ENCODE measurements around the gene AUTS2. TPM values are rescaled to one million over a fixed set of nuclear protein-coding genes. Genes with fewer than 3 reads are reported as not detected.

AUTS2 gene
- total and polyA plus RNA-seq, 2 experiments from 2014 or later = 3.0 to 4.4 TPM

DNA sequence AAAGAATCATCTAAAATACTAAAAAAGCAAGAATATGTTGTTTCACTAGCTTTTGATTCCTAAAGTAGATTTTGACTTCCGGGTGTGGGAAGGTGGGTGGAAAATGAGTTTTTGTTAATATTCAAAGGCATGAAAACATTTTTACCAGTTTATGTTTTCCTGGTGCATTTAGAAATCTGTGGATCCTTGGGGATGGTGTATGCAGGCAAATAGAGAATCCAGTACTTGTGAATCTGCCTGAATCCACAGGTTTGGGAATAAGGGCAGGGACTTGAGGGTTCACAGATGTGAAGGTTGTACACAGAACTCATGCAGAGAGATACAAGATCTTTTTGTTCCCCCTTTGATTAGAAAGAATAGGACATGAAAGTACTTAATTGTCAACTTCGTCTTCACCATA is 22.4 kb downstream of the AUTS2 start:
- H3K4me3 ChIP-seq = no peak overlapping the region
- H4K20me1 ChIP-seq (ENCODE audit: insufficient read depth) = no peaks in the 10 kb centered on the region
- in situ Hi-C loops (cut with MboI) = no loop called here

DNA sequence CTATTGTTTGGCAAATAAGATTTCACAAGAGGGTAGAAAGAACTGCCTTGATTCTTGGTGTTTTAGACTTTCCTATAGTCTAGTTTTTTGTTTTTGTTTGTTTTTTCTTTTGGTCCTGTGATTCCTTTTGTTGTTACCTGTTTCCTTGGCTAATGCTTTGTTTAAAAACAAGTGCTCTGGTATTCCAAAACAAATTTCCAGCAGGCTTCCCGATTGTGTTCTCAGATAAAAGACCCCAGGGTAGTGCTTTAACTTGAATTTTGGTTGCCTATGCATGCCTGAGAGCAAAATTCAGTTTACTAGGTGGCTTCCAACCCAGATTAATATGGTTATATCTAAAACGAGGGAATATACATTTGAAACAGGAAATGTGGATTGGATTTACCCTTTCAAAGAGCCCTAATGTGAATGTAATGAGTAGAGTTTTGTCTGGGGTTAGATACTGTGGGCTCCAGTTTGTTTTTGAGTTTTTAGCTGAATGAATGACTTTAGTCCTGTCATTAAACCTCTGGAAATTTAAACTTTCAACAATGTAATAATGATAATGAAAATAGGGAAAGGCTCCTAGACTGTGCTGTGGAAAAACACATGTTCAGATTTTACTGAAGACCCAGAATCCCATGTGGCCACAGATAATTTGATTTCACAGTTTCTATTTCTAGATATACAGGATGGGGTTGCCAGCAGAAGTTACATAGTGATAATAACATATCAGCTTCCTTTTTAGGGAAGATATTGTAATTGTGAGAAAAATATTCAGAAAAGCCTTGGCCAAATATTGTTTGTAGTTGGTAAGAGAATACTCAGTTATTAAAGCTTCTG is 23.9 kb downstream of the AUTS2 start:
- Histone ChIP-seq H3K36me3 (ENCODE audit: low read depth) (no peaks in the 10 kb centered on the region), H3K4me3 (no peak overlapping the region), H3K9me3 (ENCODE audit: low read depth) (no peaks in the 10 kb centered on the region), H3K4me1 (ENCODE audit: insufficient read depth) (no peaks in the 10 kb centered on the region), H4K20me1 (ENCODE audit: insufficient read depth) (no peaks in the 10 kb centered on the region), H3K27ac (no peak overlapping the region), H2AFZ (no peak overlapping the region), H3K9ac (no peak overlapping the region), H3K27me3 (replicated peaks; ENCODE audit: insufficient read depth) (no peaks in the 10 kb centered on the region), H3K79me2 (ENCODE audit: insufficient read depth) (no peaks in the 10 kb centered on the region), H3K9me2 (ENCODE audit: insufficient read depth) (no peaks in the 10 kb centered on the region), H3K4me2 (ENCODE audit: unreplicated experiment) (no peak overlapping the region), H3F3A (ENCODE audit: insufficient read depth) (no peaks in the 10 kb centered on the region)
- in situ Hi-C loops (cut with MboI) = no loop called here
- WGBS, 2 experiments (ENCODE audit: low coverage in 1 of 2, low lambda C conversion rate in 2 of 2, missing lambda C conversion rate in 2 of 2) = 57 to 58% methylated on average over 2 of the region's 2 CpGs
- no peak for DNase-seq
- TF ChIP-seq EZH2phosphoT487 (IDR thresholded peaks at IDR 0.05; ENCODE audit: insufficient read depth, low read depth) = no peak
- TF ChIP-seq EZH2 (IDR thresholded peaks at IDR 0.05; ENCODE audit: insufficient read depth, poor library complexity, severe bottlenecking) = no peak

More for the DNA sequence above, 22.4 kb downstream of the AUTS2 start:
- no peak for TF ChIP-seq EZH2phosphoT487 (IDR thresholded peaks at IDR 0.05; ENCODE audit: insufficient read depth, low read depth)
- TF ChIP-seq EZH2 (IDR thresholded peaks at IDR 0.05; ENCODE audit: insufficient read depth, poor library complexity, severe bottlenecking) = no peak
- H3K79me2 ChIP-seq (ENCODE audit: insufficient read depth) = no peaks in the 10 kb centered on the region
- DNase-seq = no peak
- no peaks in the 10 kb centered on the region for H3K36me3 ChIP-seq (ENCODE audit: low read depth)
- 87 to 90% methylated on average over 2 of the region's 2 CpGs for WGBS, 2 experiments (ENCODE audit: low coverage in 1 of 2, low lambda C conversion rate in 2 of 2, missing lambda C conversion rate in 2 of 2)
- H2AFZ ChIP-seq = no peak overlapping the region
- no peak overlapping the region for H3K27ac ChIP-seq
- H3K9me3 ChIP-seq (ENCODE audit: low read depth) = no peaks in the 10 kb centered on the region
- no peaks in the 10 kb centered on the region for H3F3A ChIP-seq (ENCODE audit: insufficient read depth)
- no peaks in the 10 kb centered on the region for H3K9me2 ChIP-seq (ENCODE audit: insufficient read depth)
- H3K27me3 ChIP-seq (replicated peaks; ENCODE audit: insufficient read depth) = no peaks in the 10 kb centered on the region
- no peak overlapping the region for H3K9ac ChIP-seq
- H3K4me1 ChIP-seq (ENCODE audit: insufficient read depth) = no peaks in the 10 kb centered on the region
- H3K4me2 ChIP-seq (ENCODE audit: unreplicated experiment) = no peak overlapping the region

DNA sequence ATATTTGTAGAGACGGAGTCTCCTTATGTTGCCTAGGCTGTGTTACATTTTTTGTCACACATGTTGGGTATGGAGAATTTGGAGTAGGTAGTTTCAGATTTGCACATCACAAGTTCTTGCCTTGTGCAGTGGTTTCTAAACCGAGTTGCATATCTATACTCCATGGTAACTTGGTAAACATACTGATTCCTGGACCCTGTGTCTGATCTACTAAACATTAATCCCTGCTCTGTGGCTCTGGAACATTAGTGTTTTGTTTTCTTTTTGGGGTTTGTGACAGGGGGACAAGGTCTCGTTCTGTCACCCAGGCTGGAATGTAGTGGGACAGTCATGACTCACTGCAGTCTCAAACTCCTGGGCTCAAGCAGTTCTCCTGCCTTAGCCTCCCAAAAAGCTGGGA is 24.7 kb downstream of the AUTS2 start:
- Histone ChIP-seq H3K4me1 (ENCODE audit: insufficient read depth) (no peaks in the 10 kb centered on the region), H3K27ac (no peak overlapping the region), H3K9me3 (ENCODE audit: low read depth) (no peaks in the 10 kb centered on the region), H3K4me3 (no peak overlapping the region), H3K9ac (no peak overlapping the region), H3K4me2 (ENCODE audit: unreplicated experiment) (no peak overlapping the region), H3K27me3 (replicated peaks; ENCODE audit: insufficient read depth) (no peaks in the 10 kb centered on the region), H3K36me3 (ENCODE audit: low read depth) (no peaks in the 10 kb centered on the region), H4K20me1 (ENCODE audit: insufficient read depth) (no peaks in the 10 kb centered on the region), H3K79me2 (ENCODE audit: insufficient read depth) (no peaks in the 10 kb centered on the region), H2AFZ (no peak overlapping the region), H3K9me2 (ENCODE audit: insufficient read depth) (no peaks in the 10 kb centered on the region), H3F3A (ENCODE audit: insufficient read depth) (no peaks in the 10 kb centered on the region)
- no peak for TF ChIP-seq EZH2phosphoT487 (IDR thresholded peaks at IDR 0.05; ENCODE audit: insufficient read depth, low read depth)
- no peak for TF ChIP-seq EZH2 (IDR thresholded peaks at IDR 0.05; ENCODE audit: insufficient read depth, poor library complexity, severe bottlenecking)
- in situ Hi-C loops (cut with MboI) = no loop called here
- DNase-seq = no peak
- 63 to 65% methylated on average over 3 of the region's 3 CpGs for WGBS, 2 experiments (ENCODE audit: low coverage in 1 of 2, low lambda C conversion rate in 2 of 2, missing lambda C conversion rate in 2 of 2)

DNA sequence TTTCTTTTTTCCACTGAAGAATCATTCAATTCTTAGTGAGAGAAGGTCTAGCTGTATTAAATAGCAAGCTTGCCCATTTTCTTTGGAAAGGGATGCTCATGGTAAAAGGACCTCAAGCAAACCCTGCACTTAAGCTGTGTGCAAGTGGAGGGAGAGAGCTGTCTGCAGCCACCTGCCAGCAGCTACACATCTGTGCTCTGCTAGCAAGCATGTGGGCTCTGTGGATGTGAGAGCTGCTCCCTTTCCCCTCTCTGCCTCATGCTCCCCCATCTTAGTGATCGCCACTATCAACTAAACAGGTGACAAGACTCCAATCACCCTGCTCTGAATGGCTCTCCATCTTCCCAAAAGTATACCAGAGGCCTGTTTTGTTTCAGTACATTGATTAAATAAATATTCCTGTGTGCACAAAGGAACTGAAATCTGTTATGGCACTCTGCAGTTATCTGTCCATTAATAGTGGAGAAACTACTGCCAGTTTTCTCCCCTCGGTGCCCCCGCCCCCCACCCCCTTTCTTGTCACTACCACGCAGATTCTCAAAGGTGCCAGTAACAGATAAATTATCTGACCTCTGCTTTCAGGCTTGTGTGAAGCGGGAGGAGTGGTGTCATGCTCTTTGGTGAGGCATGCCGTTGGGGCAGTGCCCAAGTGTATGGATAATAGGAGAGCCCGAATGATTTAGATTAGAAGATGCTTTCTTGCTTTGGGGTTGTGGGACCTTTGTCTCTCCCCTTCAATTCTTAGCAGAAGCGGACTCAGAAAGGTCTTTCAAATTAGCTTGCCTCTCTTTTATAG is 26.4 kb downstream of the AUTS2 start:
- H3K4me1 ChIP-seq (ENCODE audit: insufficient read depth) = no peaks in the 10 kb centered on the region
- WGBS, 2 experiments (ENCODE audit: low coverage in 1 of 2, low lambda C conversion rate in 2 of 2, missing lambda C conversion rate in 2 of 2) = 77 to 80% methylated on average over 5 to 8 of the region's 8 CpGs
- DNase-seq = no peak
- no peak overlapping the region for H3K9ac ChIP-seq
- H3K9me3 ChIP-seq (ENCODE audit: low read depth) = no peaks in the 10 kb centered on the region
- in situ Hi-C loops (cut with MboI) = no loop called here
- H3F3A ChIP-seq (ENCODE audit: insufficient read depth) = no peaks in the 10 kb centered on the region
- H3K9me2 ChIP-seq (ENCODE audit: insufficient read depth) = no peaks in the 10 kb centered on the region
- no peaks in the 10 kb centered on the region for H4K20me1 ChIP-seq (ENCODE audit: insufficient read depth)
- H3K36me3 ChIP-seq (ENCODE audit: low read depth) = no peaks in the 10 kb centered on the region
- TF ChIP-seq EZH2 (IDR thresholded peaks at IDR 0.05; ENCODE audit: insufficient read depth, poor library complexity, severe bottlenecking) (no peak), EZH2phosphoT487 (IDR thresholded peaks at IDR 0.05; ENCODE audit: insufficient read depth, low read depth) (no peak)
- H3K27ac ChIP-seq = no peak overlapping the region
- no peaks in the 10 kb centered on the region for H3K79me2 ChIP-seq (ENCODE audit: insufficient read depth)
- no peak overlapping the region for H3K4me3 ChIP-seq
- 0 out of 2 replicates have a peak, but pooled peaks cover 4% of the 10 kb centered on the region for H3K27me3 ChIP-seq (replicated peaks; ENCODE audit: insufficient read depth)
- no peak overlapping the region for H3K4me2 ChIP-seq (ENCODE audit: unreplicated experiment)
- no peak overlapping the region for H2AFZ ChIP-seq

All from GM23248 (cell line).